Hepatocyte (in vitro differentiated cells): Measurements from ENCODE around the gene DENND1A. TPM values are rescaled to one million over a fixed set of nuclear protein-coding genes. Genes with fewer than 3 reads are reported as not detected.
A peak's percentile ranks its signal among the peaks of the same experiment; 100 is the strongest.

ENCODE experiments used
- DNase-seq: peaks from one replicate; pipeline ENCODE4 v3.0.0-alpha.2; 2016; ENCODE audit warnings: low spot score
- H2AFZ ChIP-seq: fragments of 200-600 bp; sonication (generic); 2 replicates; pipeline ENCODE4 v1.6.0; 2016; ENCODE audit warnings: antibody characterized with exemption, mild to moderate bottlenecking
- H3K27ac ChIP-seq: fragments of 200-600 bp; sonication (generic); 2 replicates; pipeline ENCODE4 v1.5.1; 2016; ENCODE audit warnings: mild to moderate bottlenecking
- H3K27me3 ChIP-seq: fragments of 200-600 bp; sonication (generic); 2 replicates; pipeline ENCODE4 v1.6.1; 2016
- H3K36me3 ChIP-seq: fragments of 200-600 bp; sonication (generic); replicated peaks from 2 replicates; pipeline ENCODE4 v1.5.1; 2016; ENCODE audit warnings: low read depth; ENCODE audit not compliant: insufficient read depth
- H3K4me1 ChIP-seq: fragments of 200-600 bp; sonication (generic); 2 replicates; pipeline ENCODE4 v1.5.1; 2016; ENCODE audit warnings: mild to moderate bottlenecking, moderate library complexity; ENCODE audit not compliant: insufficient read depth
- H3K4me2 ChIP-seq: fragments of 200-600 bp; sonication (generic); 2 replicates; pipeline ENCODE4 v1.6.0; 2016
- H3K4me3 ChIP-seq: fragments of 200-600 bp; sonication (generic); 2 replicates; pipeline ENCODE4 v1.5.1; 2016; ENCODE audit warnings: mild to moderate bottlenecking
- H3K79me2 ChIP-seq: fragments of 200-600 bp; sonication (generic); 2 replicates; pipeline ENCODE4 v1.6.0; 2017; ENCODE audit warnings: mild to moderate bottlenecking
- H3K9me2 ChIP-seq: fragments of 200-600 bp; sonication (generic); replicated peaks from 2 replicates; pipeline ENCODE4 v1.6.0; 2017; ENCODE audit warnings: mild to moderate bottlenecking; ENCODE audit not compliant: insufficient read depth
- H3K9me3 ChIP-seq: fragments of 200-600 bp; sonication (generic); 2 replicates; pipeline ENCODE4 v1.5.1; 2016; ENCODE audit warnings: low read depth, mild to moderate bottlenecking
- H4K20me1 ChIP-seq: fragments of 200-600 bp; sonication (generic); 2 replicates; pipeline ENCODE4 v1.6.0; 2016; ENCODE audit warnings: mild to moderate bottlenecking; ENCODE audit not compliant: insufficient read depth, poor library complexity, severe bottlenecking
- CTCF ChIP-seq: fragments of 200-600 bp; sonication (generic); IDR thresholded peaks from 2 replicates; pipeline ENCODE4 v1.5.1; 2016; ENCODE audit warnings: antibody characterized with exemption, mild to moderate bottlenecking; ENCODE audit not compliant: poor library complexity
- EZH2 ChIP-seq: fragments of 200-600 bp; sonication (generic); IDR thresholded peaks from 2 replicates; pipeline ENCODE4 v1.6.1; 2016; ENCODE audit warnings: antibody characterized with exemption, mild to moderate bottlenecking, borderline replicate concordance
- EZH2phosphoT487 ChIP-seq: fragments of 200-600 bp; sonication (generic); IDR thresholded peaks from one replicate; pipeline ENCODE4 v1.6.1; 2018; ENCODE audit warnings: antibody characterized with exemption, mild to moderate bottlenecking, low read depth, moderate library complexity; ENCODE audit not compliant: unreplicated experiment, severe bottlenecking
- WGBS: methylation state at CpG from one replicate; pipeline ENCODE4 v1.1.6; 2016; ENCODE audit warnings: low lambda C conversion rate; ENCODE audit errors: missing lambda C conversion rate; 5-methylcytosine and 5-hydroxymethylcytosine counted together
- polyA plus RNA-seq: library from polyadenylated mRNA; unstranded; fragments of >200 nt; fragmentation: Nextera tagmentation; extraction: Ambion mirVana; gene quantifications from 2 replicates; pipeline ENCODE4 v1.2.1, GENCODE V29; 2016
- total RNA-seq: library from RNA; depleted of rRNA; stranded (reverse); fragments of >200 nt; gene quantifications from 2 replicates; pipeline ENCODE4 v1.2.3, GENCODE V29; 2014

DENND1A gene
- total and polyA plus RNA-seq, 2 experiments from 2014 or later: 24.0 to 28.9 TPM

GRCh38 chr9:123925819-123926218 is 4.1 kb downstream of the DENND1A start:
- Histone ChIP-seq H3K9me3 (no peaks in the 10 kb centered on the region), H3K79me2 (peaks cover 50% of the 10 kb centered on the region), H3K36me3 (no peaks in the 10 kb centered on the region), H2AFZ (no peak overlapping the region), H3K4me1 (peaks cover 48% of the 10 kb centered on the region), H3K4me2 (peak overlapping the region; percentile 25), H3K27me3 (no peaks in the 10 kb centered on the region), H3K4me3 (no peak overlapping the region), H4K20me1 (no peaks in the 10 kb centered on the region), H3K27ac (peak overlapping the region; percentile 93), H3K9me2 (no peaks in the 10 kb centered on the region)
- WGBS: 43% methylated on average over 2 of the region's 2 CpGs
- no peak for TF ChIP-seq EZH2phosphoT487
- TF ChIP-seq CTCF: no peak
- DNase-seq: no peak

- H3K4me2 ChIP-seq: peak overlapping the region; percentile 25
- H2AFZ ChIP-seq: no peak overlapping the region
- peak overlapping the region; percentile 93 for H3K27ac ChIP-seq
- H3K9me2 ChIP-seq: no peaks in the 10 kb centered on the region
- H3K27me3 ChIP-seq: no peaks in the 10 kb centered on the region
- no peaks in the 10 kb centered on the region for H4K20me1 ChIP-seq
- no peaks in the 10 kb centered on the region for H3K36me3 ChIP-seq
- no peaks in the 10 kb centered on the region for H3K9me3 ChIP-seq
- peaks cover 48% of the 10 kb centered on the region for H3K4me1 ChIP-seq
- DNase-seq: no peak
- no peak overlapping the region for H3K4me3 ChIP-seq
- WGBS: 90% methylated on average over 3 of the region's 3 CpGs
- peaks cover 56% of the 10 kb centered on the region for H3K79me2 ChIP-seq
- no peak for TF ChIP-seq CTCF
- no peak for TF ChIP-seq EZH2
- no peak for TF ChIP-seq EZH2phosphoT487
These were observed 4.8 kb downstream of the DENND1A start for GRCh38 chr9:123925161-123925560.

GRCh38 chr9:123924727-123925126 is 5.2 kb downstream of the DENND1A start:
- no peaks in the 10 kb centered on the region for H4K20me1 ChIP-seq
- H3K27me3 ChIP-seq: no peaks in the 10 kb centered on the region
- no peak for DNase-seq
- H2AFZ ChIP-seq: no peak overlapping the region
- H3K9me2 ChIP-seq: no peaks in the 10 kb centered on the region
- TF ChIP-seq EZH2phosphoT487 (no peak), EZH2 (no peak), CTCF (no peak)
- H3K4me1 ChIP-seq: peaks cover 48% of the 10 kb centered on the region
- peak overlapping the region; percentile 93 for H3K27ac ChIP-seq
- no peak overlapping the region for H3K4me2 ChIP-seq
- H3K36me3 ChIP-seq: no peaks in the 10 kb centered on the region
- H3K4me3 ChIP-seq: no peak overlapping the region
- 95% methylated on average over 5 of the region's 5 CpGs for WGBS
- peaks cover 60% of the 10 kb centered on the region for H3K79me2 ChIP-seq
- no peaks in the 10 kb centered on the region for H3K9me3 ChIP-seq

- peaks cover 48% of the 10 kb centered on the region for H3K4me1 ChIP-seq
- peak overlapping the region; percentile 64 for H3K27ac ChIP-seq
- peaks cover 69% of the 10 kb centered on the region for H3K79me2 ChIP-seq
- 94% methylated on average over 3 of the region's 3 CpGs for WGBS
- no peak for TF ChIP-seq EZH2
- no peak for TF ChIP-seq EZH2phosphoT487
- TF ChIP-seq CTCF: no peak
- H3K9me3 ChIP-seq: no peaks in the 10 kb centered on the region
- no peaks in the 10 kb centered on the region for H3K27me3 ChIP-seq
- no peaks in the 10 kb centered on the region for H3K36me3 ChIP-seq
- H4K20me1 ChIP-seq: no peaks in the 10 kb centered on the region
- no peak for DNase-seq
- no peaks in the 10 kb centered on the region for H3K9me2 ChIP-seq
- no peak overlapping the region for H3K4me2 ChIP-seq
- H3K4me3 ChIP-seq: no peak overlapping the region
- H2AFZ ChIP-seq: no peak overlapping the region
These were observed 6.0 kb downstream of the DENND1A start for GRCh38 chr9:123923884-123924283.
